Measurements from ENCODE around the gene SLC1A3.

GRCh38 chr5:36723912-36724311 lies 117.5 kb downstream of the SLC1A3 start:
- TF ChIP-seq POLR2A (IDR thresholded peaks at IDR 0.05), result no peak
- no peak for TF ChIP-seq CTCF (IDR thresholded peaks at IDR 0.05)

Data from body of pancreas (tissue), 4 donors.